Left ventricle myocardium inferior (tissue), 1 donor: ENCODE results near the gene XRCC6. TPM values are rescaled to one million over a fixed set of nuclear protein-coding genes. Genes with fewer than 3 reads are reported as not detected.
"Not testable (repeated sequence)": the region's sequence is repeated elsewhere in the genome, so short reads cannot be mapped to it uniquely, and the experiment has no call there.

Experiments
- DNase-seq: peaks from one replicate; pipeline ENCODE4 v3.0.0-alpha.2; 2020
- H3K27ac ChIP-seq: fragments of 200-600 bp; replicated peaks from 2 replicates; pipeline ENCODE4 v1.8.0; 2021
- H3K27me3 ChIP-seq: fragments of 200-600 bp; 2 replicates; pipeline ENCODE4 v1.8.0; 2021; ENCODE audit warnings: low read depth
- H3K36me3 ChIP-seq: fragments of 200-600 bp; 2 replicates; pipeline ENCODE4 v1.8.0; 2021
- H3K4me1 ChIP-seq: fragments of 200-600 bp; 2 replicates; pipeline ENCODE4 v1.8.0; 2021
- H3K4me3 ChIP-seq: fragments of 200-600 bp; 2 replicates; pipeline ENCODE4 v1.8.0; 2021; ENCODE audit warnings: mild to moderate bottlenecking, moderate library complexity
- H3K9me3 ChIP-seq: fragments of 200-600 bp; replicated peaks from 2 replicates; pipeline ENCODE4 v1.8.0; 2021
- CTCF ChIP-seq: fragments of 200-600 bp; IDR thresholded peaks from 2 replicates; pipeline ENCODE4 v1.8.0; 2021; ENCODE audit warnings: antibody characterized with exemption, mild to moderate bottlenecking, borderline replicate concordance
- intact Hi-C: fragments of 100-400 bp; cut with micrococcal nuclease; formaldehyde crosslinking; loops from one replicate; pipeline ENCODE4 v1.11.0; 2022
- total RNA-seq: library from RNA; stranded (reverse); fragmentation: NEBNext Ultra II Directional; extraction: Animal tissue kit (Norgen Biotek cat#: 25700); gene quantifications from one replicate; pipeline ENCODE4 v1.2.1, GENCODE V29; 2021
- donor health status: DM: no; HTN: yes; CAD: no; lungs with severe emphysema.

XRCC6 gene
- total RNA-seq, 1 donor from 2014 or later, result 155 TPM

GRCh38 chr22:41684194-41684593, 63.1 kb downstream of the XRCC6 start:
- intact Hi-C loops, result no loop called here
- no peaks in the 10 kb centered on the region for H3K9me3 ChIP-seq
- no peak overlapping the region for H3K27ac ChIP-seq
- no peak for DNase-seq
- no peak for TF ChIP-seq CTCF
- no peak overlapping the region for H3K4me3 ChIP-seq
- H3K36me3 ChIP-seq, result peaks cover 19% of the 10 kb centered on the region
- H3K27me3 ChIP-seq, result no peaks in the 10 kb centered on the region
- peaks cover 43% of the 10 kb centered on the region for H3K4me1 ChIP-seq

GRCh38 chr22:41686890-41687289, 65.8 kb downstream of the XRCC6 start:
- peaks cover 30% of the 10 kb centered on the region for H3K4me1 ChIP-seq
- not testable (repeated sequence) for H3K4me3 ChIP-seq

GRCh38 chr22:41687901-41688364, 66.8 kb downstream of the XRCC6 start:
- Histone ChIP-seq H3K4me1 (peaks cover 30% of the 10 kb centered on the region), H3K9me3 (no peaks in the 10 kb centered on the region), H3K27ac (peak overlapping the region; percentile 97), H3K27me3 (no peaks in the 10 kb centered on the region), H3K4me3 (peak overlapping the region; percentile 82), H3K36me3 (no peaks in the 10 kb centered on the region)
- no peak for TF ChIP-seq CTCF
- DNase-seq, result no peak
- intact Hi-C loops, result no loop called here

More at GRCh38 chr22:41686890-41687289, 65.8 kb downstream of the XRCC6 start:
- H3K27ac ChIP-seq, DNase-seq, H3K36me3 ChIP-seq, H3K27me3 ChIP-seq, H3K9me3 ChIP-seq, intact Hi-C loops: not testable (repeated sequence)

- TF ChIP-seq CTCF, result peak; percentile 25
- intact Hi-C loops, result no loop called here
- H3K27me3 ChIP-seq, result no peaks in the 10 kb centered on the region
- H3K4me3 ChIP-seq, result peak within 1 kb of the TSS; percentile 82
- peak within 1 kb of the TSS; percentile 97 for H3K27ac ChIP-seq
- DNase-seq, result peak; percentile 92
- peaks cover 5% of the 10 kb centered on the region for H3K36me3 ChIP-seq
- H3K9me3 ChIP-seq, result no peaks in the 10 kb centered on the region
- peaks cover 30% of the 10 kb centered on the region for H3K4me1 ChIP-seq
Measured at GRCh38 chr22:41688365-41689211, 67.5 kb downstream of the XRCC6 start, which contains the start of gene SNU13. Gene SNU13 (minus strand): TSS chr22:41688867. CDS start chr22:41688796, 71 bp downstream.

DNA sequence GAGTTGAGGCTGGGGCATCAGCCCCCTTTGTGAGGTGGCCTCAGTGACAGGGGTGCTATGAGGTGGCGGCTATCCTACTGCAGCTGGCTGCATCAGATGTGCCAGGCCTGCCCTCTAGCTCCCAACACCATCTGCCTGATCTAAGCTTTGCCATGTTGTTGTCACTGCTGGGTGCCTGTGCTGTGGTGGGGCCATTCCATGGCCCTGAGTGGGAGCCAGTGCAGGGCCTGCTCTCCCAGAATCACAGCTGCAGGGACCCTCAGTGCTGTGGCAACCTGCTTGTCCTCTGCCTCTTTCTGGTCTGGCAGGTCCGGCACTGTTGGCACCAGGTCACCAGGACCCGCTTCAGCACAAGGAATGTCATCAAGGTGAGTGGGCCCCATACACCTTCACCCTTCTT, 69.4 kb downstream of the XRCC6 start:
- Histone ChIP-seq H3K27me3 (no peaks in the 10 kb centered on the region), H3K27ac (no peak overlapping the region), H3K36me3 (peaks cover 9% of the 10 kb centered on the region), H3K9me3 (no peaks in the 10 kb centered on the region), H3K4me3 (no peak overlapping the region), H3K4me1 (peaks cover 30% of the 10 kb centered on the region)
- intact Hi-C loops, result no loop called here
- no peak for TF ChIP-seq CTCF
- DNase-seq, result no peak

GRCh38 chr22:41695211-41695610, 74.1 kb downstream of the XRCC6 start:
- no peak for DNase-seq
- intact Hi-C loops, result loop anchor here (5.0 kb wide), 1 partner anchor 247 kb away; no protein-coding TSS in a partner anchor
- H3K4me1 ChIP-seq, result peaks cover 23% of the 10 kb centered on the region
- no peaks in the 10 kb centered on the region for H3K27me3 ChIP-seq
- peaks cover 9% of the 10 kb centered on the region for H3K36me3 ChIP-seq
- no peak overlapping the region for H3K4me3 ChIP-seq
- TF ChIP-seq CTCF, result no peak
- H3K9me3 ChIP-seq, result no peaks in the 10 kb centered on the region
- H3K27ac ChIP-seq, result no peak overlapping the region
